ENCODE data around the gene TEP1.
A peak's percentile ranks its signal among the peaks of the same experiment; 100 is the strongest.

TEP1 gene

GRCh38 chr14:20334017-20334416 is 79.3 kb downstream of the TEP1 start:
- DNase-seq: no peak

- no peak for DNase-seq
Measured at GRCh38 chr14:20333494-20333841, 79.8 kb downstream of the TEP1 start.

- peak in 3 of 5 experiments; percentile 22 to 85 (median 69) for DNase-seq
Measured at GRCh38 chr14:20332788-20333493, 80.4 kb downstream of the TEP1 start, which contains the start of gene CCNB1IP1. TSS of gene CCNB1IP1 (minus strand) at chr14:20333279. CDS start at chr14:20316523, 16,756 bp downstream.

- no peak for DNase-seq
Measured at GRCh38 chr14:20332431-20332787, 80.9 kb downstream of the TEP1 start.

- no peak for DNase-seq
Measured at GRCh38 chr14:20331053-20331613, 82.2 kb downstream of the TEP1 start.

- DNase-seq: no peak
Measured at GRCh38 chr14:20329355-20329754, 83.9 kb downstream of the TEP1 start.

GRCh38 chr14:20328705-20329104 is 84.6 kb downstream of the TEP1 start:
- DNase-seq: no peak

GRCh38 chr14:20327005-20327869 is 86.1 kb downstream of the TEP1 start:
- DNase-seq: peak in 2 of 5 experiments; percentile 42 to 70

- DNase-seq: no peak
Measured at GRCh38 chr14:20317720-20318119, 95.6 kb downstream of the TEP1 start.

All from T-helper 2 cell (primary cell).